ENCODE results near the gene KIF2C. TPM values are rescaled to one million over a fixed set of nuclear protein-coding genes. Genes with fewer than 3 reads are reported as not detected.
A peak's percentile ranks its signal among the peaks of the same experiment; 100 is the strongest.

KIF2C gene
- total and polyA plus RNA-seq, 9 of the 15 experiments (the other 6 are each of a cell fraction or from before 2014, with no cell fraction given), result 84.9 to 226 (median 169) TPM

DNA sequence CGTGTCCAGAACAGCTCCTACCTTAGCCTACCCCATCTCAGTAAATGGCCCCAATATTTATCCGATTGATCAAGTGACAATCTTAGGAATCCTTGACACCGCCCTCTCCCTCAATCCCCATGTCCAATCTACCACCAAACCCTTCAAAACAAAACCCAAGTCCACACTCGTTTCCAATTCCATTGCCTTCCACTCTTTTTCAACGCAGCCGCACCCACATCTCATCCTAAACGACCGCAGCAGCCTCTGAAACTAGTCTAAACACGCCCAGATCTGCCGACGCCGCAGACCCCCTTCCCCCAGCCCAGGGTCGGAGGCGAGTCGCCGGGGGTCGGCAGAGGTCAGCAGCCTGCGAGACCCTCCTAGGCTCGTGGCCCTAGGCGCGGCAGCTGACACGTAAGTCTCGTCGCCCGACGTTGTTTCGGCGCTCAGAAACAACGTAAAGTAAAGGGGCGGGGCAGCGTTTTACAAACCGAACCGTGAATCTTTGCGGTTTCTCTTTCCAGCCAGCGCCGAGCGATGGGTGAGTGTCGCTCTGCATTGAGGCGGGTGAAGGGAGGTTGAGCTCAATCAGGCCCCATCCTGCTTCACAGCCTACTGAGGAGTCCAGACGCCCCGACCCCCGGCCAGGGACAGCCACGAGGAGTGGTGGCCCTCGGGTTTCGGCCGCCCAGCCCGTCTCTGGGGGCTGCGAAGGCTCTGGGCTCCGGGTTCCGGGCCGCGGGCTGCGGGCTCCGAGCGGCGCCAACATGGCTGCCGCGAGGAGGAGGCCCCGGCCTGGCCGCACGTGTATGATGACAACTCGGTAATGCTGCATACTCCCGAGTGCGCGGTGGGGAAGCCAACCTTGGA, 35.7 kb downstream of the KIF2C start, which contains the start of gene RPS8 (continued):
- no peak for TF ChIP-seq ZNF282 (CRISPR knock-in tag; IDR thresholded peaks at IDR 0.05)
- TF ChIP-seq NELFE (IDR thresholded peaks at IDR 0.05; ENCODE audit: insufficient read depth, insufficient read length), result no peak
- TF ChIP-seq ZNF586 (CRISPR knock-in tag; conservative IDR thresholded peaks at IDR 0.05), result no peak
- TF ChIP-seq CHD2 (IDR thresholded peaks at IDR 0.05; ENCODE audit: low read depth, low read length), result peak; percentile 80; the same call in 1 of the 2 replicates
- TF ChIP-seq CBX8 (IDR thresholded peaks at IDR 0.05; ENCODE audit: borderline replicate concordance, extremely low read depth, low read depth, low read length, poor library complexity, severe bottlenecking), result no peak
- TF ChIP-seq ZNF263 (CRISPR knock-in tag; IDR thresholded peaks at IDR 0.05; ENCODE audit: borderline replicate concordance), result peak; percentile 67
- no peak for TF ChIP-seq ZNF780A (CRISPR knock-in tag; IDR thresholded peaks at IDR 0.05)
- TF ChIP-seq ZKSCAN3 (CRISPR knock-in tag; IDR thresholded peaks at IDR 0.05), result no peak
- TF ChIP-seq REST (IDR thresholded peaks at IDR 0.05; ENCODE audit: borderline replicate concordance), result no peak
- no peak; the same call in 1 of the 2 replicates for TF ChIP-seq REST (CRISPR knock-in tag; IDR thresholded peaks at IDR 0.05; ENCODE audit: low read depth)
- TF ChIP-seq, protein P1, sequence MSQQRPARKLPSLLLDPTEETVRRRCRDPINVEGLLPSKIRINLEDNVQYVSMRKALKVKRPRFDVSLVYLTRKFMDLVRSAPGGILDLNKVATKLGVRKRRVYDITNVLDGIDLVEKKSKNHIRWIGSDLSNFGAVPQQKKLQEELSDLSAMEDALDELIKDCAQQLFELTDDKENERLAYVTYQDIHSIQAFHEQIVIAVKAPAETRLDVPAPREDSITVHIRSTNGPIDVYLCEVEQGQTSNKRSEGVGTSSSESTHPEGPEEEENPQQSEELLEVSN (IDR thresholded peaks at IDR 0.05; ENCODE audit: borderline replicate concordance in 1 of 2, extremely low read depth in 1 of 2, insufficient read depth in 1 of 2, insufficient read length in 1 of 2, low read depth in 1 of 2, low read length in 1 of 2, poor library complexity in 1 of 2, severe bottlenecking in 1 of 2), result peak; percentile 54 to 78
- TF ChIP-seq ZNF239 (CRISPR knock-in tag; IDR thresholded peaks at IDR 0.05), result peak; percentile 42; the same call in 1 of the 2 replicates
- TF ChIP-seq, protein P2, sequence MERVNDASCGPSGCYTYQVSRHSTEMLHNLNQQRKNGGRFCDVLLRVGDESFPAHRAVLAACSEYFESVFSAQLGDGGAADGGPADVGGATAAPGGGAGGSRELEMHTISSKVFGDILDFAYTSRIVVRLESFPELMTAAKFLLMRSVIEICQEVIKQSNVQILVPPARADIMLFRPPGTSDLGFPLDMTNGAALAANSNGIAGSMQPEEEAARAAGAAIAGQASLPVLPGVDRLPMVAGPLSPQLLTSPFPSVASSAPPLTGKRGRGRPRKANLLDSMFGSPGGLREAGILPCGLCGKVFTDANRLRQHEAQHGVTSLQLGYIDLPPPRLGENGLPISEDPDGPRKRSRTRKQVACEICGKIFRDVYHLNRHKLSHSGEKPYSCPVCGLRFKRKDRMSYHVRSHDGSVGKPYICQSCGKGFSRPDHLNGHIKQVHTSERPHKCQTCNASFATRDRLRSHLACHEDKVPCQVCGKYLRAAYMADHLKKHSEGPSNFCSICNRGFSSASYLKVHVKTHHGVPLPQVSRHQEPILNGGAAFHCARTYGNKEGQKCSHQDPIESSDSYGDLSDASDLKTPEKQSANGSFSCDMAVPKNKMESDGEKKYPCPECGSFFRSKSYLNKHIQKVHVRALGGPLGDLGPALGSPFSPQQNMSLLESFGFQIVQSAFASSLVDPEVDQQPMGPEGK (CRISPR knock-in tag; IDR thresholded peaks at IDR 0.05; ENCODE audit: borderline replicate concordance), result no peak
- TF ChIP-seq ZNF311 (CRISPR knock-in tag; IDR thresholded peaks at IDR 0.05), result no peak
- TF ChIP-seq FOXM1 (IDR thresholded peaks at IDR 0.05; ENCODE audit: low read depth), result peak; percentile 90
- peak; percentile 96; the same call in 1 of the 2 replicates for TF ChIP-seq FOXM1 (CRISPR knock-in tag; IDR thresholded peaks at IDR 0.05; ENCODE audit: low read depth)

Data from K562 (cell line).